HG03196 (cell line): ENCODE results near the gene SEPTIN10.

Source experiments
- ATAC-seq: cut with Tn5 transposase; IDR thresholded peaks from one replicate; pipeline ENCODE4 v1.9.1; 2021; ENCODE audit not compliant: unreplicated experiment

Gene SEPTIN10

DNA sequence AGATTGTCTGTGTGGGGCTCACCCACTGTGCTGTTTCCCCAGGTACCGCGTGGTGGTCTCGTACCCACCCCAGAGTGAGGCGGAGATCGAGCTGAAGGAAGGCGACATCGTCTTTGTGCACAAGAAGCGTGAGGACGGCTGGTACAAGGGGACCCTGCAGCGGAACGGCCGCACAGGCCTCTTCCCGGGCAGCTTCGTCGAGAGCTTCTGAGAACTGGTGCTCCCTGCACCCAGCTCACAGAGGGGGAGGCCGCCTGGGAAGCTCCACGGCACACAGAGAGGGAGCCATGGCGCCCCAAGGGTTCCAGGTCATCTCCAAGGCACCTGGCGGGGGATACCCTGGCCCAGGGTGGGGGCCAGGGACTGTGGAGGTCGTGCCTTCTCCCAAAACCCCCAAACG, 112.3 kb downstream of the SEPTIN10 start:
- no peak for ATAC-seq

DNA sequence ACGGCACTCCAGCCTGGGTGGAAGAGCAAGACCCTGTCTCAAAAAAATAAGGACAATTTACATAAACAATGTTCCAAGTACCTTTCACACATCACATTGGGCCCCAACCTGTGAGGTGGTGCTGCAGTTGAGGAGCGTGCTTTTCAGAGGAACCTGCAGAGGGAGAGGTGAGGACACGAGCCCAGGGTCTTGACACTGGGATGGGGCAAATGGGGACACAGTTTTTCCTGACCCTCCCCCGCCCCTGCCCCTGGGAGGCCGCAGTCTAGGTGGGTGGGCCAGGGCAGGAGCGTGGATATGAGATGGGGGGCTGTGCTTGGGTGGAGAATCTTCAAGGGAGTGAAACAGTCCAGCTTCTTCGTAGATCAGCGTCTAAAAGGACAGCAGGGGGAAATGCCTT, 112.9 kb downstream of the SEPTIN10 start:
- no peak for ATAC-seq

GRCh38 chr2:109499566-109499965, 114.2 kb downstream of the SEPTIN10 start:
- ATAC-seq = no peak

GRCh38 chr2:109498906-109499305, 114.9 kb downstream of the SEPTIN10 start:
- no peak for ATAC-seq

DNA sequence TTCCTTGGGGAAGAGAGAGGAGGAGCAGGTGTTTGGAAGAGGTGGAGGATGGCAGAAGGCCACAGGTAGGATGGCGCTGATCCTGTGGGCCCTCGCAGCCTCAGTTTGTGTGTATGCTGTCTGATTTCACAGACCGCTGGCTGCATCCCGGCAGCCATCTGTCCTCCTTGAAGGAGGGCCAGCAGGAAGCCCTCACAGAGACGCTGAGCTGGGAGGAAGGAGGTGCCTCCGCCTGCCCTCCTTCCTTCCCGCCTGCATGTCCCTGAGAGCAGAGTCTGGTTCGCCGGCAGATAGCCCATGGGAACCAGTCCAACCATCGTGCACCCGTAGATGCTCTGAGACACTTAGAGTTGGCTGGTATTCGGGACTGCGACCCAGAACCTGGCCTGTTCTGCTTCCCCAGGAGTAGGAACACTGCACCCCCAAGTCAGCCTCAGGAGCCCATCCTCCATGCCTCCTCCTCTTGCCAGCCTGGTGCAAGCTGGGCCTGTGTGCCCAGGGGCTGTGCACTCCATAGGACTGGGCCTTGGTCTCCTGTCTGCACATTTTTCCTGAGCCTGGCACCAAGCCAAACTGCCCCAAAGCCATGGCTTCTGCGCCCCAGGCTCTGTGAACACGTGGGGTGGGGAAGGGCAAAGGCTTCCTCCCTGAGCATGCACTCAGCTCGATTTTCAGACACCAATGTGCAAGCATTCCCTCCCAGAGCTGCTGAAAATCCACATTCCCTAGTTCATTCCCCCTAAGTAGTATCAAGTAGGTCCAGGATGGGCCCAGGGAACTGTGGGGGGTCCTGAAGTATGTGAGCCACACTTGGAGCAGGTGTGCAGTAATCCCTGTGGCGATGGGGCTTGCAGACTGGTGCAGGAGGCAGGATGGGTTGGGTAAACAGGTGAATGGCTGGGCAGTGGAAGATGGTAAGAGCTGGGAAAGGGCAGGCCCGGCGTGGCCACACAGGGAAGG, 115.6 kb downstream of the SEPTIN10 start:
- ATAC-seq = no peak

- no peak for ATAC-seq
These were observed 116.3 kb downstream of the SEPTIN10 start for GRCh38 chr2:109497463-109497862.

GRCh38 chr2:109494351-109494750, 119.4 kb downstream of the SEPTIN10 start:
- no peak for ATAC-seq

DNA sequence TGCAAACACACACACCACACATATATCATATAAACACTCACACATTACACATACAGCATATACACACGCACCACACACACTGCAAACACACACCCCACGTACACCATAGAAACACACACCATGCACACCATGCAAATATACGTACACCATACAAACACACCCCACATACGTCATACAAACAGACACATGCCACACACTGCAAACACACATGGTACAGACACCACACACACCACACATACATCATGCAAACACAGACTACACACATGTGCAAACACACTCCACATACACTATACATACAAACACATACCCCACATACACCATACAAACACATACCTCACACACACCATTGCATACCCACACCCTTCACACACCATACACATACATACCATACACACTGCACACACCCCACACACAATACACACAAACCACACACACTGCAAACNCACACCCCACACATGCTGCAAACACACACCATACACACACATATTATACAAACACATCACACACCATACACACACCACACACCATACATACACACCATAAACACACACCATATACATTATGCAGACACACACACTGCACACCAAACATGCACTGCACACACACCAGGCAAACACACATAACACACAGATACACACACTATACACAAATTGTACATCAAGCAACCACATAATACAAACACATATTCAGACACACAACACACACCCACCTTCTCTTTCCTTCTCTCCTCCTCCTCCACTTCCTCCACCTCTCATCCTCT, 120.4 kb downstream of the SEPTIN10 start:
- ATAC-seq = no peak
